DND-41 (cell line): ENCODE results near the gene BST1.

ENCODE experiments used
- EZH2 ChIP-seq: IDR thresholded peaks from 3 replicates; pipeline ENCODE4 v1.6.1; 2012; ENCODE audit warnings: borderline replicate concordance, low read depth, mild to moderate bottlenecking, moderate library complexity, low read length, inconsistent platforms; ENCODE audit not compliant: severe bottlenecking
- TF ChIP-seq, protein P1 (sequence below): IDR thresholded peaks from 2 replicates; pipeline ENCODE4 v1.5.1; 2012; ENCODE audit warnings: borderline replicate concordance, low read length, moderate library complexity, mild to moderate bottlenecking; ENCODE audit not compliant: poor library complexity, severe bottlenecking; ENCODE audit errors: extremely low read depth

DNA sequence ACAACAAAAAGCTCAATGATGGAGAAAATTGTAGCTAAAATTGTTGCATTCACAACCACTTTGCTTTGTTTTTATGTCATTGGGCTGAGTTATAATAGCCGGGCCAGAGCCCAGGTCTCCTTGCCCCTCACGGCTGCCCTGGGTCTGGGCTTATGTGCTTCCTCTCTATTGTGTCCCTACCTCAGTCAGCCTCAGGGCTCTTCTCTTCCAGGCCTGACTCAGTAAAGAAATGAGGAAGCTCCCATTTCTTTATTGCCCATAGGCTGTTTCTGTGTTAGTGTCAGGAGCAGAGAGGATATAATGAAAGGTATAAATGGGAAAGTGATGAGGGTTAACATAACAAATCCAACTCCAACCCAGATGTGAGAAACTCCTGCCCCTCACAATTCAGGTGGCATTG lies 18.0 kb downstream of the BST1 start:
- TF ChIP-seq, protein P1, sequence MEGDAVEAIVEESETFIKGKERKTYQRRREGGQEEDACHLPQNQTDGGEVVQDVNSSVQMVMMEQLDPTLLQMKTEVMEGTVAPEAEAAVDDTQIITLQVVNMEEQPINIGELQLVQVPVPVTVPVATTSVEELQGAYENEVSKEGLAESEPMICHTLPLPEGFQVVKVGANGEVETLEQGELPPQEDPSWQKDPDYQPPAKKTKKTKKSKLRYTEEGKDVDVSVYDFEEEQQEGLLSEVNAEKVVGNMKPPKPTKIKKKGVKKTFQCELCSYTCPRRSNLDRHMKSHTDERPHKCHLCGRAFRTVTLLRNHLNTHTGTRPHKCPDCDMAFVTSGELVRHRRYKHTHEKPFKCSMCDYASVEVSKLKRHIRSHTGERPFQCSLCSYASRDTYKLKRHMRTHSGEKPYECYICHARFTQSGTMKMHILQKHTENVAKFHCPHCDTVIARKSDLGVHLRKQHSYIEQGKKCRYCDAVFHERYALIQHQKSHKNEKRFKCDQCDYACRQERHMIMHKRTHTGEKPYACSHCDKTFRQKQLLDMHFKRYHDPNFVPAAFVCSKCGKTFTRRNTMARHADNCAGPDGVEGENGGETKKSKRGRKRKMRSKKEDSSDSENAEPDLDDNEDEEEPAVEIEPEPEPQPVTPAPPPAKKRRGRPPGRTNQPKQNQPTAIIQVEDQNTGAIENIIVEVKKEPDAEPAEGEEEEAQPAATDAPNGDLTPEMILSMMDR = no peak
- TF ChIP-seq EZH2 = no peak
